Stimulated activated naive CD4-positive, alpha-beta T cell treated with Interleukin-2 at 50 U/mL for 16 hours (primary cell): ENCODE results near the gene MGRN1.

Experiments
- DNase-seq: peaks from one replicate; lab custom pipeline; 2025; lab: John Stamatoyannopoulos, UW

The MGRN1 gene

GRCh38 chr16:4604401-4604800 is 20.2 kb upstream of the MGRN1 start:
- DNase-seq, result no peak

DNA sequence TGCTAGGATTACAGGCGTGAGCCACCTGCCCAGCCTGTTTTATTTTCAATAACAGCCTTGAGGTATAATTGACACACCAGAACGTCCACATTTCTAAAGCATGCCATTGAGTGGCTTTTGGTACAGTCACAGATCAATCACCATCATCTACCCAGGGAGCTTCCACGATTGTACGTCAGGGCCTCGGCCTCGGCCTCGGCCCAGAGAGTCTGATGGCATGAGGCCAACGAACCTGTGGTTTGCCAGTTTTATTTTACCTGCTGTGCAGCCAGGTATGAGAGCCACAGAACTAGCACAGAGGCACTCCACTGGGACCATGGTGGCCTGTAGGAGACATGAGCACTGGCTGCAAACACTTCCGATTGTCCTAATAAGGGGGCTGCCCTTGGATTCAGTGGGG is 18.3 kb upstream of the MGRN1 start:
- no peak for DNase-seq

- no peak for DNase-seq
These were observed 16.6 kb upstream of the MGRN1 start for GRCh38 chr16:4607841-4608703.

GRCh38 chr16:4608704-4608980 is 16.0 kb upstream of the MGRN1 start:
- DNase-seq, result no peak

- no peak for DNase-seq
These were observed 15.2 kb upstream of the MGRN1 start for GRCh38 chr16:4609200-4610010.

DNA sequence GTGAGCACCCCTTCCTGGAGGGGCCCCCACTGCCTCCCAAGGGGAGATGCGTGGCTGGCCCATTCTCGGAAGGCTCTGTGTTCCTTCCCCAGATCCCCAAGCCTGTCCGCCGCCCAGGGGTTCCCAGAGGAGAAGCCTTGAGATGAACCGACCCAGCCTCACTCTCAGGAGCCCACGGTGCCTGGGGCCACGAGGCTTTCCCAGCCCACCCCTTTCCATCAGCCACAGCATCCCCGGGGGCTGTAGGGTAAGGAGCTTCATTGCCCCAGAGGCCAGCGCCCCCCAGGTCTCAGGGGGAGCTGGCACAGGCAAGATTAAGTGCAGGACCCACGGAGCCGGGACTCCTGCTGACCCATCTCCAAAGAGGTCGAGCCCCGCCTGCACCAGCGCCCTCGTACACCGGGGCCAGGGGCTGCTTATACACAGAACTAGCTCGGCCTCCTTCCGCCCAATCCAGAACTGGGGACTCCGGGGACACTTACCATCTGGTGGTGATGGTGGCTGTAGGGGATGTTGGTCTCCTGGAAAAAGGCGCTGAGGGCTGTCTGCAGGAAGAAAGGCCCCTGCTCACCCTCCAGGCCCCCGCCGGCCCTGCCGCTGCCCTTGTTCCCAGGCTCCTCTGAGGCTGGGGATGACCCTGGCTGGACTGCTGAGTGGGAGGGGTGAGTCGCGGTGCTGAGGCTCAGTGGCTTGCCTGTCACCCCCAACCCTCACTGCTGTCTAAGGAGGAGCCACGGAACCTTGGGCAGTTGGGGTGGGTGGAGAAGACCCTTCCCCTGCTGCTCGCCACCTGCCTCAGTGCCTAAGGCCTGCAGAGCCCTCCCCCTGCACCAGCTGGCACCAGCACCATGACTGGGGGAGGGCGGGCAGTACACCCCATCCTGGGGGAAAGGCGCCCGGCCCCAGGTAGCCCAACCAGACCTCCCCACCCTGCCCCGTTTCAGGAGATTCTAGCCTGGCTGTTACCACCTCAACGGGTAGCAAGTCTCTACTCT is 14.3 kb upstream of the MGRN1 start:
- no peak for DNase-seq

DNA sequence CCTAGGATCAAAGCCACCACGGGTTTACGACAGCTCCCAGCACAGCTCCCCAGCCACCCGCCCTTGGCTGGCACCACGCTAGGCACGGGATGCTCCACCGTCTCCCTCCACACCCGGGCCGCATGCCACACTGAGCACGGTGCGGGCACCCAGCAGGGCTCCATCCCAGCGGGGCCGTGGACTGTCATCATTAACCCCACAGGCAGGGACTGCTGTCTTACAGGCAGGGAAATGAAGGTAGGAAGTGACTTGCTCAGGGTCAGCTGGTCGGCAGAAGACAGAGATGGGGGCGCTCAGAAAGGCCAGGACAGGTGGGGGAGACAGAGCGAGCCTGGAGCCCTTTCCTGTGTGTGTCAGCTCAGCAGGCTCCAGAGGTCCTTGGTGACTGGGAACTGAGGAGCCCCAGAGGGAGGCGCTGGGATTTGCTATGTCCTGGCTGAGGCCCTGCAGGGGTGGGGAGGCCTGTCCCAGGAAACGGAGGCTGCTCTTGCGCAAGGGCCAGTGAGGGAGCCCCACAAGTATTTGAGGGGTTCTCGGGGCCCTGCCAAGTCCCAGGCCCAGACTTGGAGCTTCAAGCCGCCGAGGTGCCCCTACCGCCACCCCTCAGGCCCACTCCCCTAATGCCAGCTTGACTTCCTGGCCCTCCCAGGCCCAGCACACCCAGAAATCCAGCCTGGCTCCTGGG is 13.1 kb upstream of the MGRN1 start:
- DNase-seq, result no peak

DNA sequence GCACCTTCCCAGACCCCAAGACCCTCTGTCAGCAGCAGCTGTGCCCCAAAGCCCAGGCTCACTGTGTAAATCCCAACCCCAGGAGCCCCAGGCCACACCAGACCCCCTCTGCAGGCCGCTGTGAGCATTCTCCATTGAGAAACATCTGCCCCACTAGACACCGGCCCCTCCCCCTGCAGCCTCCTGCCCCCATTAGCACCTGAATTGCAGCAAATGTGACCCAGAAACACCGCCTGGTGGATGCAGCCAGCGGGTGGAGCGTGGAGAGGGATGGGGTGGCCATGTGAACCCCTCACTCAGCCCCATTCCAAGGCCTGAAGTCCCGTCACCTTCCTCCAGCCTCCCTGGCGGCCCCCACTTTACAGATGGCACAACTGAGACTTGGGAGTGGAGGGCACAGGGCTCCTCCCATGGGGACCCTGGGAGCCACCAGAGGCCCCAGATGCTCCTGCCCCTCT is 12.1 kb upstream of the MGRN1 start:
- DNase-seq, result no peak

DNA sequence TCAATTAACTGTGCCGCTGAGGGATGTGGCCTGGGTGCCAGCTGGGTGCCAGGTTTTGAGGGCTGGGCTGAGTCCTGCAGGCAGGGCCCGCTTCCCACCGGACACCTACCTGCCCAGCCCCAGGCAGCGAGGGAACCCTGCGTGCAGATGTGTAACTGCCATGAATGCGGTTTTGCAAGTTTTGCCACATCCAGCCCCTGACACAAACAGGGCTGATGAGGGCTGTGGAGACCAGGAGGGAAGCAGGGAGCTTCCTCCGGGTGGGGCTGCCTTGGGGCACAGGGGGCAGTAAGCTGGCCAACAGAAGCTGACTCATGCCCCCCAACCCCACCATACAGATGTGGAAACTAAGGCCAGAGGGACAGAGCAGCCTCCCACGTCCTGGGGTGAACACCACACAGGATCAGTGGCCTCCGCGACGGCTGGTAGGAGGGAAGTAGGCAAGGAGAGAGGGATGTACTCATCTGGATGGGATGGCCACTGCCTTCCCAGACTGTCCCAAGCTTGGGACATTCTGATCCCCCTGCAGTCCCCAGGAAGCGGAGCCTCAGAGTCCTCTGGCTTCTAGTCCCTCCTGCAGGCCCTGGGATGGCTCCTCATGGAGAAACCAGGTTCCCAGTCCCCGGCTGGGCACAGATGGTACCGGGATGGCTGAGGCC is 11.5 kb upstream of the MGRN1 start:
- DNase-seq, result no peak

DNA sequence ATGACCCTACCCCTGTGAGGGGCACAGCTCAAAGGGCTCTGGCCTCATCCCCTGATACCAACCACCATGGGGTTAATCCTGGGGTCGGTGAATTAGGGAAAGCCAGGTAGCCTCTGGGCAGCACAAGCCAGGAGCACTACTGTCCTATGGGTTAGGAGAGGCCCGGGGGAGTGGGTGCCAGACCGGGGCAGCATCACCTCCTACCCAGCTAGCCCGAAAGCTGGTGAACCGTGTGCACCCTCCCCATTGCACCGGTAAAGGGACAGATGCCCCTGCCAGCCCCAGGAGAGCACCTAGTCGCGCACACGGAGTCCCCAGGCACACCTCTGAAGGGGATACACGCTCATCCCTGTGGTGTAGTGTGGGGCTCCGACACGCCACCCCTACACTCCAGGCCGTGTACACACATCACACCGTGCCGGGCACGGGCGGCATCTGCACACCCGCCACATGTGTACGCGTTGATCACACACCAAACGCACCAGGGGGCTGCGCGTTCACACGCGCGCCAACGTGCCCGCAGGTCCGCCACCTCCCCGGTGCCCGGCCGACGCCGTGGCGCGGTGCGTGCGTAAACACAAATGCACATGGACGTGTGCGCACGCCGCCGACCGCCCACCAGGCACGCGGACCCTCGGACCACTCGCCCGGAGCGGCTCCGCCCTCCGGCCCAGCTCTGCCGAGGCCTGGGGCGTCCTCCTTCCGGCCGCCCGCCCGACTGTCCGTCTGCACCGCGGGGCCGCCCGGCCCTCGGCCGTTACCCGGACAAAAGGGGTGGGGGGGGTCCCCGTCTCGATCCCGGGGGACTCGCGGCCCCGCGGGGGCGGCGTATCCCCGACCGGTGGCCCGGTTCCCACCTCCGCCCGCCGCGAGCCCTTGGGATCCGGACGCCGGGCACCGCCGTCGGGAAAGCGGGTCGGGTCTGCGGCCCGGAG is 10.7 kb upstream of the MGRN1 start:
- DNase-seq, result peak; percentile 18

DNA sequence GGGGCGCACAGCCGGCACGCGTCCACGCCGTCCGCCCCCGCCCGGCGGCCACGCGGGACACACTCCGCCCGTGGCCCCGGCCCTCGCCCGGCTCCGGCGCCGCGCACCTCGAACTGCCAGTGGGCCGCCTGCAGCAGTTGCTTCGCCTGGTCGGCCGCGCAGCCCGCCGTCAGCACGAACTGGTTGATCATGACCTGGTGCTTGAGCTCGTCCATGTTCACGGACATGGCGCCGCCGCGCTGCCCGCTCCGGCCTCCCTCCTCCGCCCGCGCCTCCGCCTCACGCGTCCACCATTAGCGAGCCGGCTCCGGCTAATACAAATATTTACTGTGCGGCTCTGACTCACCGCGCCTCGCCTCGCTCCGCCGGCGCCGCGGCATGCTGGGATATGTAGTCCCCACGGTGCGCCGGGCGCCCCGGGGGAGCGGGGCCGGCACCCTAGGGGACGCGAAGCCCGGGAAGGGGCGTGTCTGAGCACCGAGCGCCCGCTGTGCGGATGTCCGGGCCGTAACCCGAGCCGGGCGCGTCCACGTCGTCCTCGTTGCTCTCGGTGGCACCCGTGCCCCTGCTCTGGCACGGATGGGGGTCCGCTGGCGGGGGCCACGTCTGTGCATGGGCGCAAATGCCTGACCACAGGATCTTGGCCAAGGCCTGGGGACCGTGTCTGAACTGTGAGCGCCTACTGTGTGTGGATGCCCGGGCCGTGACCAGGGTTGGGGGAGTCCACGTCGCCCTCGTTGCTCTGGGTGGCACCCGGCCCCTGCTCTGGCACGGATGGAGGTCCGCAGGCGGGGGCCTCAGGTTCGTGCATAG is 9.8 kb upstream of the MGRN1 start, which contains the start of gene UBALD1:
Gene UBALD1 (minus strand): TSS at position 318 of the 813 bp plus-strand sequence. CDS start 91 bp downstream, at position 227.
- peak; percentile 72 for DNase-seq

GRCh38 chr16:4615384-4616046 is 9.1 kb upstream of the MGRN1 start:
- no peak for DNase-seq

DNA sequence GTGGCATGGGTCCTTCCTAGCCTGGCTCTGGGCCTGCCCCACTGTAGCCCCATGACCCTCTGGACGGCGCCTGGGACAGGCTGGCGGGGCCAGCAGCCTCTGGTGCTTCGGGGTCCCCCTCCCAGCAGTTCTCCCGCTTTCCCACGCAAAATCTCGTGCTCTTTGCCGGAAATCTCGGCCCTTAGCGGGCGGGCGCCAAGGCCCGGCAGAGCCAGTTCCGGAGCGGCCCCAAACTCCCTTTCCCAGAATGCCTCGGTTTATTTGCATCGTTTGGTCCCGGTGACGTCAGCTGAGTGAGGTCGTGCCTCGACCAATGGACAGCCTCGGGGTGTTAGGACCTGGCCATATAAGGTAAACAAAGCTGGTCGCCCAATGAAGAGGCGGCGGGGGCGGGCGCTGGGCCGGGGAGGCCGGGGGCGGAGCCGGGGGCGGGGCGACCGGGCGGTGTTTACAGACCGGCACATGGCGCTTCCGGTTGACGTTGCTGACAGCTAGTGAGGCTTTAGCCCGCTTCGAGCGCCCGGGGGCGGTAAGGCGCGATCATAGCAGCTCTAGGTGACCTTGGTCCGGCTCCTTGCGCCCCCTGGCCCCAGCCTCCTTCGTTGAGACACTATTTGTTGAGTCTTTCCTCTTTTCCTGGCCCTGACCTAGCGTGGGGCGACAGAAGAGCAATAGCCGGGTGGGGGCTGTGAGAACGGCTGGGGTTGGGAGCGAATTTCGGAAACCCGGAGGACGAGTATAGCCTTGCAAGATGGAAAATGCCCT is 8.4 kb upstream of the MGRN1 start:
- peak; percentile 100 for DNase-seq

GRCh38 chr16:4617880-4618279 is 6.7 kb upstream of the MGRN1 start:
- DNase-seq, result no peak

GRCh38 chr16:4618645-4619418 is 5.8 kb upstream of the MGRN1 start:
- no peak for DNase-seq

DNA sequence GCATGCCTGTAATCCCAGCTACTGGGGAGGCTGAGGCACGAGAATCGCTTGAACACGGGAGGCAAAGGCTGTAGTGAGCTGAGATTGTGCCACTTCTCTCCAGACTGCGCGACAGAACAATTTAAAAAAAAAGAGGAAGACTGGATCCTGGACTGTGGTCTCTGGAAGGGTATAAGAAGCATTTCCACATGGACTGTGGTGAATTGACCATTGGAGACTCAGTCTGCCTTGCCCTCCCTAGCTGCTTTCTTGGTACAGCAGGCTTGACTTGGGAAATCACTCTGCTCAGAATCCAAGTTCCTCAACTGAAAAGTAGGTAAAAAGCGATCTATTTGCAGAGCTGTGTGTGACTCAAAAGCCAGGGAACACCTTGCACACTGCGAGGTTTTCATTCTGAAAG is 1.0 kb upstream of the MGRN1 start:
- DNase-seq, result no peak
